Activated T-cell treated with anti-CD3 and anti-CD28 coated beads for 4 hours (primary cell): ENCODE data around the gene FNDC10.
"Not testable (repeated sequence)": the region's sequence is repeated elsewhere in the genome, so short reads cannot be mapped to it uniquely, and the experiment has no call there.

ENCODE experiments used
- DNase-seq: peaks from one replicate; pipeline ENCODE4 v3.0.0-alpha.2; 2020

Gene FNDC10

DNA sequence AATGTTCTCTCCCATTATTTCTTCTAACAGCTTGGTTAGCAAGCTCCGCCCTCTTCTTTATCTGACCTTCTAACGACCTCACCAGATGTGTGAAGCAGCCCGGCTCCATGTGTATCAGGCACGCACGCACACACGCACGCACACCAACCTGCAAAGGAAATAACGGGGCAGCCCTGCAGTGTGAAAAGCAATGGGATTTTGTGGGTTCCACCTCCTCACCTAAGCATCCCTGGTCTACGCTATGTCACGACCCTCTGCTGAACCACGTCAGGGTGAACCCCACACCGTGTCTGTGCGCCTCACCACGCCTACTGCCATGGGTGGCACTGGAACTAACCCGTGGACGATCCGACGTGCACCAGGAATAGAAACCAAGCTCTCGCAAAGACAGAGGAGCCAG lies 35.7 kb downstream of the FNDC10 start:
- DNase-seq = no peak

DNA sequence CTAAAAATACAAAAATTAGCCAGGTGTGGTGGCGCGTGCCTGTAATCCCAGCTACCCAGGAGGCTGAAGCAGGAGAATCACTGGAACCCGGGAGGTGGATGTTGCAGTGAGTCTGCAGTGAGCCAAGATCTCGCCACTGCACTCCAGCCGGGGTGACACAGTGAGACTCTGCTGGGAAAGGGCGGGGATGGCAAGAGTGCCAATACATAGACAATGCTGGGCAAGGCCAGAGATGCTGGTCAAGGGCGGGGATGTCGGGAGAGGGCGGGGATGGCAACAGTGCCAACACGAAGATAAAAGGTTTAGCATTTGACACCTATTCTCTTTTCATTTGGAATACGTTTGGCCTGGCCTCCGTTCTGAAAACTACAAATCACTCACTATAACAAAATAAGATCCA lies 36.2 kb downstream of the FNDC10 start:
- DNase-seq = no peak

DNA sequence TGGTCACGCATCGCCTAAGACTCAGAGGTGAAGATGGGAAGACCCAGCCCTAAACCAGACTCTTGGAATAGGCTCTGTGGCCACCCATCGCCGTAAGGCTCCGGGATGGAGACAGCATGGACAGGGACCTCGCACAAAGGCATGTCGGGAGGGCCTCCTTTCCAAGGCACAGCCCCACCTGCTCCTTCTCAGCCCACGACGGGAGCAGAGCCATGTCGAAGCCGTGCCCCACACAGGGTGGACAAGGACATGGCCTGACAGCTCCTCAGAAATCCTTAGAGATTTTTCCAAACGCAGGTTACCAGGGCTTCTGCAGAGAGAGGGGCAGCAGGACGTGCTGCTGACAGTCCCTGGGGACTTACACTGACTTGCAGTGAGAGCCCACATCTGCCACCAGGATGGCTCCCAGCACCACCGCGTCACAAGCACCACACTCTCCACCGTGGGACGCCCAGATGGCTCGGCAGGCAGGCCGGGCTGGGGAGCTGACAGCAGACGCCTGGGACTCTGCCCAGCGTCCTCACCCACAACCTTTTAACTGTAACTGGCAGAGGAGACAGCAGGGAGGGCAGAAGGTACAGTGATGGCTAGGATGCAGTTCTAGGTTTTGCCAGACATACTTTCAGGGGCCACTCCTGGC lies 37.3 kb downstream of the FNDC10 start:
- DNase-seq = no peak

DNA sequence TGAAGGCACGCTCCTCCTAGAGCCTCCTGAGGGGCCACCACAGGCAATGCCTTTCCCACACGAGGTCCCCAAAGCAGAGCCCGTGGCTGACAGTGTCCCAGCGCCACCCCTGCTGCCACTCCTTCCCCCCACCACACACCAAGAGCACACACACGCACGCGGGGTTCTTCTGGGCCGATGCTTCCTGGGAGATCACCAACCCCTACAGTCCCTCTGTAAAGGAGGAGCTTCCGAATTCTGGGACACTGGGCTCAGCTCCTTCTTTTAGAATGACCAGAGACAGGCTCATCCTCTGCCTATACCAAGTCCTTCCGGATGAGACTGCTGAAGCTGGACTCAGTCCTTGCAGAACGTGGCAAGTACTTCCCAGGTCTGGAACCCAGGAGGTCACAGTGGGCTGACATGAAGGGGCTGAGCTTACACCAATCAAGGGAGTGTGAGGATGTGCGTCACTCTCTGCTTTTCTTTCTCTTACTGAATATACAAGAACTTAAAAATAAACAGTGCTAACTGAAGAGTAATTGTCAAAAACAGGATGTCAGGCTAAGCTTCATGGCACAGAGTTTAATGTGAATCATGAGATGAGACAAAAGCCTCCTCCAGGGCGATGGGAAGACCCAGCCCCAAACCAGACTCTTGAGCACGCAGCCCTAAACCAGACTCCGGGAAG lies 38.0 kb downstream of the FNDC10 start:
- DNase-seq = no peak

DNA sequence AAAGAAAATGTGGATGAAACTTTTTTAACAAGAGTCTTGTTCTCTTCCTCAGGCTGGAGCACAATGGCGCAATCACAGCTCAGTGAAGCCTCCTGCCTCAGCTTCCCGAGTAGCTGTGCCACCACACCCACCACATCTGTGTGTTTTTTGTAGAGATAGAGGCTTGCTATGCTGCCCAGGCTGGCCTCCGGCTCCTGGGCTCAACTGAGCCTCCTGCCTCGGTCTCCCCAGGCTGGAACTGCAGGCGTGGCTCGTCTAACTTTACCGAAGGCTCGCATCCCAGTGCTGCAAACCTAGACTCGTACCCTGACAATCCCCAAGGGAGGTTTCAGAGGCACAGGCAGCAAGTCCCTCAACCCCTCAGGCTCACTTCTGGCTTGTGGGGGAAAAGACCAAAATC lies 39.8 kb downstream of the FNDC10 start:
- DNase-seq = no peak

DNA sequence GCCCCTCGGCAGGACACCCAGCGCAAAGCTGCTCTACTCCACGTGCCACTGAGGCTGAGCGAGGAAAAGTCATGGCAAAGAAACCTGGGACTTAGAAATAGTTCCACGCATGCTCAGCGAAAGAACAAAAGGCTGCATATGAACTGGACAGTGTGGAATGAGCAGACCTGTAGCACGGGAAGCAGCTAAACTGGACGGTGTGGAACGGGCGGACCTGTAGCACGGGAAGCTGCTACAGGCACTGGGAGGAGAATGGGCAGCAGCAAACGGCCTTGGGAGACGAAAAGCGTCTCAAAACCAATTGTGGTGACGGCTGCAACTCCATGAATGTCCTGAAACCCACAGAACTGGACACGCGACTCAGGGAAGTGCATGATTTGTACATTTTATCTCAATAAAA lies 40.9 kb downstream of the FNDC10 start:
- no peak for DNase-seq

DNA sequence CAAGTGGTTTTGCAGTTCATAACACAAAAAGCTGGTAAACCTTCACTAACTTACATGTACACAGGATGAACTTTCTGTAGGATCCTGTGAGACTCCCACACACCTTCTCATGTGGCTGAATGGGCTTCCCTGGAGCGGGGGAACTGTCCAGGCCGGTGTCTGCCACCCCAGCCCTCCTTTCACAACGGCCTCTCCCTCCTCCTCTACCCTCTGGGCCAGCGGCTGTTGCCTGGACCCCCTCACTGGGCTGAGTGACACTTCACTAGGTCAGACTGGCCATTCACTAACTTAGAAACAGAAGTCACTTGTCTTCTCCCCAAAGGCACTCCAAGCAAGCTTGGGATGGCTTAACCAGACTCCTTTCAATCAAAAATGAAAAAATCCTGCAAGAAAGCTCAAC lies 41.3 kb downstream of the FNDC10 start:
- no peak for DNase-seq

DNA sequence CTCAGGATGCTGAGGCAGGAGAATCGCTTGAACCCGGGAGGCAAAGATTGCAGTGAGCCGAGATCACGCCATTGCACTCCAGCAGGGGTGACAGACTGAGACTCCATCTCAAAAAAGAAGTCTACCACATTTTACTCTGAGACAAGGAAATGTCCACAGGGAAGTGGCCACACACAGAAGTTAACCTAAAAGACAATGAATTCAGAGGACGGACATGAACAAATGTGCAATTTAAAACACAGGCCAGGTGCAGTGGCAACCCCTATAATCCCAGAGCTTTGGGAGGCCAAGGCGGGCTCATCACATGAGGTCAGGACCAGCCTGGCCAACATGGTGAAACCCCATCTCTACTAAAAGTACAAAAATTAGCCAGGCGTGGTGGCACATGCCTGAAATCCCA lies 42.2 kb downstream of the FNDC10 start:
- DNase-seq = not testable (repeated sequence)

DNA sequence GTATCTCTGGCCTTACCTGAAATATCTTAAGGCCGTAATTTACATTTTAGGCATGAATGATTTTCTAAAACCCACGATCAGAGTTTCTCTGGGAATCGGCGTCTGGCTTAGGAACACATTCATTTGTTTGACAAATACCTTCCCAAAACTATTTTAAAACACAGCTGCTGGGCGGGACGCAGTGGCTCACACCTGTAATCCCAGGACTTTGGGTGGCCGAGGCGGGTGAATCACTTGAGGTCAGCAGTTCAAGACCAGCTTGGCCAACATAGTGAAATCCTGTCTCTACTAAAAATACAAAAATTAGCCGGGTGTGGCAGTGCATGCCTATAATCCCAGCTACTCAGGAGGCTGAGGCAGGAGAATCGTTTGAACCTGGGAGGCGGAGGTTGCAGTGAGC lies 43.0 kb downstream of the FNDC10 start:
- DNase-seq = not testable (repeated sequence)

DNA sequence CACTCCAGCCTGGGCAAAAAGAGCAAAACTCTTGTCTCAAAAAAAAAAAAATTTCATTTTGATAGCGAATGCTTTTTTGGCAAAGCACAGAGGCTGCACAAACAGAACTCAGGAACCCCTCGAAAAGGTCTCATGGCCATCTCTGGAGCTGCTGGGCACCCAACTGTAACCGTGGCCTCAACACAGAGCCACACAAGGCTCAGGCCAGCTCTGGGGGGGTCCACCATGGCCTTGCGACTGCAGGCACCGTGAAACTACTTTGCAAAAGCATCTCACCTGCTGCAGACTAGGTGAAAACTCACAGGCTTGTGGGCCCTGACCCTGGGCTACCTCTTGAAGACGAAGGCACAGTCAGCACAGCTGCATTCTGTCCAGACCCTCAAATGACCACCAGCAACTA lies 43.4 kb downstream of the FNDC10 start:
- no peak for DNase-seq

DNA sequence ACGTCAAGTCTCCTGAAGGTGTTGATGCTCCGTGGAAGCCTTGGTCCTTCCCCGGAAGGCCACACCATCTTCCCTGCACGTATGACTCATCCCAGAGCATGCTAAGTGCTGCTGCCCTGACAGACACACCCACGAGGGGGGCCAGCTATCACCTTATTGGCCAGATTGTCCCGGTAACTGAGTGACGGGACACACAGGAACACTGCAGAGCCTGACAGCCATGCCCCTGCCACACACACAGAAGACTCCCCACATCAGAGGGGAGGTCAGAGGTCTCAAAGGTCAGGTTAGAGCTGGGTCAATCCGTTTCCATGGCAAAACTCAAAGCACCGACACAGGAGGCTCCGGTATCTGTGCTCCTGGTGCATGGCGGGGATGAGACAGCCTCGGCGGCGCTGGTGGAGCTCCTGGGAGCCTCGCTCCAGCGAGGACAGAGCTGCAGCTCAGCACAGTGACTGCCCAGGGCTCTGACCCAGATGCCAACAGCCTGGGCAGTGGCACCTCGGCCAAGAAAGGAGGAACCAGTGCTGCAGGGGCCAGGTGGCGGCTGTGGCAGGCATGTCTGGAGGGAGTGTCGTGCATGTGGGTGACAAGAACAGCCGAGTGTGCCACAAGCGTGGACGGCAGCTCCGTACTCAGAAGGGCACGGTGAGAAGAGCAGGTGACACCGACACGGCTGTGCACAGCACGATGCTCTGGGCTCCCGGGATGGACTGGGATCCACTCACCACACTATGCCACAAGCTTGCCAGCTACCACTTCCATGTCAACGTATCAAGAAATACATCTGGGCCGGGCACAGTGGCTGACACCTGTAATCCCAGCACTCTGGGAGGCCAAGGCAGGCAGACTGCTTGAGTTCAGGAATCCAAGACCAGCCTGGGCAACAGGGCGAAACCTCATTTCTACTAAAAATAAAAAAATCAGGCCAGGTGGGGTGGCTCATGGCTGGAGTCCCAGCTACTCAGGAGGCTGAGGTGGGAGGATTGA lies 44.7 kb downstream of the FNDC10 start:
- DNase-seq = no peak

DNA sequence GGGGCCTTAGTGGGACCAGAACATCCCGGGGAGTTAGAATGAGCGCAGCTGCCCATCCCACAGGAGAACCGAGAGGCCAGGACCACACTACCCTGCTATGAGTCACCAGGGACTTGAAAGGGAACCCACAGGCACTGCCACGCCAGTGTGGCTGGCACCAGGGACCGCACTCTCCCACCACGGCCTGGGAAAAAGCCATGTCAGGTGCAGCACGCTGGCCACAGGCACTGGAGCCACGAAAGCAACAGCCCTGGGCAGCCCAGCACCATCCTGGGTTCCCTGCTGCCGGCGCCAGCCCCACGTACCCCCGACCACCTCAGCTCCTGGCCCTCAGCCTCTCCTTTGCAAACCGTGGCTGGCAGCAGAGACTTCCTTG lies 45.4 kb downstream of the FNDC10 start:
- no peak for DNase-seq

DNA sequence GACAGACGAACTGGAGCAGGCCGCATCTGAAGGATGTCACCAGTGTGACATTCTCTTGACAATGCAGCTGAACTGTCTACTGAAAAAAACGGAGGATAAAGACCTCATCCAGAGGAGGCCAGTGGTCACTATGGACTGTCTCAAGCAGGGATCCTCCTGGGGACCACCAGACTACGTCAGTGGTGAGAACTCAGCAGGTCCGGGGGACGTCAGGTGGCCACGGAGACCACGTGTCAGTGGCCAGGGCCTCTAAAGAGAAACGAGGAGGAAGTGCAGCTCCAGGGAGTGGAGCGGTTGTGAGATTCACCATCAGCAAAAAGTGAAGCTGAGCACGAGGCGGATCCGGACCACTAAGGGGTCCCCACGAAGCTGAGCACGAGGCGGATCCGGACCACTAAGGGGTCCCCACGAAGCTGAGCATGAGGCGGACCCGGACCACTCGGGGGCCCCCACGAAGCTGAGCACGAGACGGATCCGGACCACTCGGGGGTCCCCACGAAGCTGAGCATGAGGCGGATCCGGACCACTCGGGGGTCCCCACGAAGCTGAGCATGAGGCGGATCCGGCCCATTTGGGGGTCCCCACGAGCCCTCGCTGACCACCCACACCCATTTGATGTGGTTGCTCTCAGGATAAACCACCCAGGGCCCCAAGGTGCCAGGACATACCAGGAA lies 46.0 kb downstream of the FNDC10 start:
- no peak for DNase-seq

DNA sequence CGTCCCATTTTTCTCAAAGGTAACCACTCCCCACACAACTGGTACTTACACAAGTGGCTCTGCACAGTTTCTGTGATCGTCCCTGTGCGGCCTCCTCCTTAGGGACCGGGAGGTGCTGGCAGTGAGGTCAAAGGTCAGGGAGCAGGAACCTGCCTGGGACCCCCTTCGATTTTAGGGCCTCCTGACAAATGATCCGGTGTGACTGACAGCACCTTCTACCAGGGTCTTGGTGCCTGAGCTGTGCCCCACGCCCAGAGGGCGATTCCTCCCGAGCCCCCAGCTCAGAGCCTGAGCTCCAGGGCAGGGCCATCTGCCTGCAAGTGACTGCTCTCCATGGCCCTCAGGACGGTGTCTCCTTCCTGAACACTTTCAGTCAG lies 47.7 kb downstream of the FNDC10 start:
- DNase-seq = no peak

DNA sequence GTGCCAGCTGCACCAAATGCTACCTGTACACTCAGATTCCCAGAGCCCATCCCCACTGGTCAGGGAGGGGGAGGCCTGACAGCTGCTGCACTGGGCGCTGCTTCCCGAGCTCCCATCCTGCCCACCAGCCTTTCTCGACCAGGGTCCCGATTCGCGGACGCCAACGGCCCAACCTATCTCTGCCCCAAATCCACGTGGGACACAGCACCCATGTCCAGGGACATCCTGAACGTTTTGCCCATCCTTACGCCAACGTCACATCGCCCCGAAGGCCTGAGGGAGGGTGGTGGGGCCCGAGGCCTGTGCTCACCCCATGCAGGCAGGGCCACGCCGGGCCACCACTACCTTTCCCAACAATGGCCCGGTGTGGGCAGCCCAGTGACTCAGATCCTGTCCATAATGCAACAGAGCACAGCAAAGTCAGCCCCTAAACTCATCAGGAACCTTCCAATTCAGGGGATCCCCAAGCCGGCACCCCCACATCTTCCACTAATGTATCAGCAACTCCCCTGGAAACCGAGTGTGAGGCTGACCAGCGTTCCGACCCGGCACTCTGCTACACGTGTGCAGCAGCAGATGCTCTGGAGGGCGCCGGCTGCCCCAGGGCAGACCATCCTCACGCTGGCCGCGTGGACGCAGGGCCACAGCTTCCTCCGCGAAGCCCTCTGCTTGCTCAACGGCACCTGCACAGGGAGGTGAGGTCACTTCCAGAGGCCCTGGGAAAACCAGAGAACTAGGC lies 48.2 kb downstream of the FNDC10 start:
- no peak for DNase-seq

DNA sequence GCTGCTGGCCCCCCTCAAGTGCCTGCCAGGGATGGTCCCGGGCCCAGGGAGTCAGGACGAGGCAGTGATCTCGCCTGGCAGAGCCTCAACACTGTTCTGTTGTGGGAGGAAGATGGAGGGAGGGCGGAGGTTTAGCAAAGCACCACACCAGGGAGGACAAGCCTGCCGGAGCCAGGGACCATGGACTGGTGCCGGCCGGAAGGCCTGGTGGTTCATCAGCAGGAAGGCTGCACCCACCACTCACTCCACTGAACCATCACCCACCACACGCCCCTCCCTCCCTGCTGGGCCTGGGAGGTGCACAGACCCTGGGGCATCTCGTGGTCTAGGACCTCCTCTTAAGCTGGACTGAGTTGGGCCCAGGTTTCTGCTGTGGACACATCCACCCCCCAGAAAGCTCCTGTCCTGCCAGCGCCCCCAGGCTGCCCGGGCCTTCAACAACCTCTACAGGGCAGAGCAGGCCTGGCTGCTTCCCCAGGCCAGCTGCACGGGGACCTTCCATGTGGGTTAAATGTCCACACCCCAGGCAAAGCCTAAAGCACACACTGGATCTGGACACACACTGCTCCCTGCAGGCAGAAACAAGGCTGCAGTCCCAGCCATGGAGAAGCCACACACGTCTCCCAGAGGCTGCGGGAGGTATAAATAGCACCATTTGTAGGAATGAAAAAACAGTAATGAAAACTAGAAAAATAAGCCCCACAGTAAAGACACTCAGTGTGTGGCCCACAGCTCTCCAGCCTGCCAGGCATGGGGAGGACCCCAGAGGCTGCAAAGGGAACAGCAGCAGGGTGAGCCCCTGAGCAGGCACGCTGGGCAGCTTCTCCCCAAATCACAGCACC lies 49.1 kb downstream of the FNDC10 start:
- no peak for DNase-seq

DNA sequence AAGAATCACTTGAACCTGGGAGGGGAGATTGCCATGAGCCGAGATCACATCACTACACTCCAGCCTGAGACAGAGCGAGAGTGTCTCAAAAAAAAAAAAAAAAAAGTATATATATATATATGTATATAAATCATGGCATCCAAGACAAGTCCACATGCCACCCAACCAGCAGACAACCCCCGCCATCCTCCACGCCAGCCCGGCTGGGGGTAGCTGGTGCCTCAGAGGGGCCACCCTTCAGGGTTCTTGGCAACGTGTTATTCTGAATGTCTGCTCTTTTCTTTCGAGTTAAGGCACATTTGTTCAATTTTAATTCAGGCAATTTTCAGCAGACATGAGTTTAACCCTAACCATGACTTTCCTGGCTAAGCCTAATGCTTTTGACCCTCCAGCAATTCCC lies 49.8 kb downstream of the FNDC10 start:
- DNase-seq = no peak

DNA sequence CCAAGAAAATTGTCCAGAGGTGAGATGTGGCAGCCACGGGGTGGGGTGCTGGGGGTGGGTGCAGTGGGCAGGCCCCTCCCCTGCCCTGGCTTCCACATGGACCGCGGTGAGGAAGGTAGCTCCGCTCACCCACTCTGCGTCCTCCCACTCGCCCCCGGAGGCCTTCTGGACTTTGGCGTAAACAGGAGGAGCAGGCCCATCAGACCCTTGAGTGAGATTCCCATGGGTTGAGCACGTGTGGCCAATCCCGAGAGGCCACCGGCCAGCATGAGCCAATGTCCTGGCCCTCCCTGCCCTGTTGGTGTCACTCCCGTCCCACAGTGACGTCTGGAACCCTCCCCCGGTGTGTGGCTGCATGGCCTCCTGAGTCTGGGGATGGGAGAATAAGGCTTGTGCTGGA lies 51.3 kb downstream of the FNDC10 start:
- no peak for DNase-seq
